ENCODE measurements around the gene KCND2.

DNA sequence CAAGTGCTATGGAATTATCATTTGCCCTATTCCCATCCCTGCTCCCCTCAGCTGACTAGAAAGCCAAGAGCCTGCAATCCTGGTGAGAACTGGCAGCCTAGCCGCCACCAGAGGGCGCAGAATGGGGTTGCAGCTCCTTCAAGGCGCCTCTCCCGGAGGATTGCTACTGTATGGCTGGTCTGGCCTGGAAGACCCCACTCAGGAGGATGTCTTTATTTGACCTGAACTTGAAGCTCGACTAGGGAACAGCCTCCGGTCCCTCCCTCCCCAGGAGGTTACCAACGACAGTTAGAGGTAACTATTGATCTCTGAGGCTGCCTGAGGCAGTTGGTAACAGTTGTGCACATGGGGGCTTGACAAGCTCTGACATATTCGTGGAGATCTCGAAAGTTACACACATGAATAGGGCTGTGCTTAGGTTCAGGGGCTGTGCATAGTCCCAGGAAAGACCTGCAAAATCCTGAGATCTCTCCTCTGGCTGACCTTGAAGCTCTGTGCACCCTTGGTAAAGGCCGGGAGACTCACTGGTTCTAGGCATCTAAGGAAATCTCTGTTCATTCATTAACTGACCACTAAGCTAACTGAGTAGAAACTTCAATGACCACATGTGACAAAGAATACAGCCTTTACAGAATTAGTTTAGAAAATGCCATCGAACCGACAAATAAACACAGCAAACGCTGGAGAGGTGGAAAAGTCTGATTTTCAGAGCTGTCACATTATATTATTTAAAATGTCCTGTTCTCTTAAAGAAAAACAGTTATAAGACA lies 519.3 kb downstream of the KCND2 start:
- TF ChIP-seq TAF1 (IDR thresholded peaks at IDR 0.05; ENCODE audit: low read depth) (no peak), CEBPB (IDR thresholded peaks at IDR 0.05) (no peak), ZBTB7A (IDR thresholded peaks at IDR 0.05; ENCODE audit: low read depth) (no peak), EP300 (IDR thresholded peaks at IDR 0.05; ENCODE audit: borderline replicate concordance) (no peak), MAX (IDR thresholded peaks at IDR 0.05) (no peak)
- TF ChIP-seq, protein P1, sequence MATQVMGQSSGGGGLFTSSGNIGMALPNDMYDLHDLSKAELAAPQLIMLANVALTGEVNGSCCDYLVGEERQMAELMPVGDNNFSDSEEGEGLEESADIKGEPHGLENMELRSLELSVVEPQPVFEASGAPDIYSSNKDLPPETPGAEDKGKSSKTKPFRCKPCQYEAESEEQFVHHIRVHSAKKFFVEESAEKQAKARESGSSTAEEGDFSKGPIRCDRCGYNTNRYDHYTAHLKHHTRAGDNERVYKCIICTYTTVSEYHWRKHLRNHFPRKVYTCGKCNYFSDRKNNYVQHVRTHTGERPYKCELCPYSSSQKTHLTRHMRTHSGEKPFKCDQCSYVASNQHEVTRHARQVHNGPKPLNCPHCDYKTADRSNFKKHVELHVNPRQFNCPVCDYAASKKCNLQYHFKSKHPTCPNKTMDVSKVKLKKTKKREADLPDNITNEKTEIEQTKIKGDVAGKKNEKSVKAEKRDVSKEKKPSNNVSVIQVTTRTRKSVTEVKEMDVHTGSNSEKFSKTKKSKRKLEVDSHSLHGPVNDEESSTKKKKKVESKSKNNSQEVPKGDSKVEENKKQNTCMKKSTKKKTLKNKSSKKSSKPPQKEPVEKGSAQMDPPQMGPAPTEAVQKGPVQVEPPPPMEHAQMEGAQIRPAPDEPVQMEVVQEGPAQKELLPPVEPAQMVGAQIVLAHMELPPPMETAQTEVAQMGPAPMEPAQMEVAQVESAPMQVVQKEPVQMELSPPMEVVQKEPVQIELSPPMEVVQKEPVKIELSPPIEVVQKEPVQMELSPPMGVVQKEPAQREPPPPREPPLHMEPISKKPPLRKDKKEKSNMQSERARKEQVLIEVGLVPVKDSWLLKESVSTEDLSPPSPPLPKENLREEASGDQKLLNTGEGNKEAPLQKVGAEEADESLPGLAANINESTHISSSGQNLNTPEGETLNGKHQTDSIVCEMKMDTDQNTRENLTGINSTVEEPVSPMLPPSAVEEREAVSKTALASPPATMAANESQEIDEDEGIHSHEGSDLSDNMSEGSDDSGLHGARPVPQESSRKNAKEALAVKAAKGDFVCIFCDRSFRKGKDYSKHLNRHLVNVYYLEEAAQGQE (IDR thresholded peaks at IDR 0.05; ENCODE audit: low read depth): no peak
